ENCODE results near the gene CASK. TPM values are rescaled to one million over a fixed set of nuclear protein-coding genes. Genes with fewer than 3 reads are reported as not detected.

Gene CASK
- total and polyA plus RNA-seq, 2 donors from 2014 or later = 15.9 to 58.9 TPM

- Histone ChIP-seq H3K36me3 (ENCODE audit: control insufficient read depth in 2 of 3, insufficient read depth in 3 of 3, low read length in 3 of 3) (peaks cover 0 to 3% (median 0%) of the 10 kb centered on the region in 3 donors), H3K27me3 (ENCODE audit: control insufficient read depth, insufficient read depth, low read length) (peaks cover 4% of the 10 kb centered on the region), H3K4me3 (ENCODE audit: low read length in 3 of 3) (no peak overlapping the region), H3K4me1 (ENCODE audit: control insufficient read depth in 2 of 3, insufficient read depth in 2 of 3, low read depth in 1 of 3, low read length in 3 of 3) (peaks cover 0 to 14% (median 2%) of the 10 kb centered on the region in 3 donors), H3K9me3 (ENCODE audit: control insufficient read depth in 2 of 3, insufficient read depth in 1 of 3, low read length in 3 of 3) (no peaks in the 10 kb centered on the region), H3K9ac (ENCODE audit: low read length in 3 of 3) (no peak overlapping the region), H3K27ac (ENCODE audit: low read depth in 2 of 2, low read length in 2 of 2) (no peak overlapping the region)
- DNase-seq (no peak), FAIRE-seq (no peak)
- intact Hi-C loops (cut with DNase I) = no loop called here
- TF ChIP-seq CTCF (IDR thresholded peaks at IDR 0.05; ENCODE audit: borderline replicate concordance, extremely low read depth, insufficient read depth) = no peak
These were observed 261.8 kb downstream of the CASK start for GRCh38 chrX:41661366-41662095.

DNA sequence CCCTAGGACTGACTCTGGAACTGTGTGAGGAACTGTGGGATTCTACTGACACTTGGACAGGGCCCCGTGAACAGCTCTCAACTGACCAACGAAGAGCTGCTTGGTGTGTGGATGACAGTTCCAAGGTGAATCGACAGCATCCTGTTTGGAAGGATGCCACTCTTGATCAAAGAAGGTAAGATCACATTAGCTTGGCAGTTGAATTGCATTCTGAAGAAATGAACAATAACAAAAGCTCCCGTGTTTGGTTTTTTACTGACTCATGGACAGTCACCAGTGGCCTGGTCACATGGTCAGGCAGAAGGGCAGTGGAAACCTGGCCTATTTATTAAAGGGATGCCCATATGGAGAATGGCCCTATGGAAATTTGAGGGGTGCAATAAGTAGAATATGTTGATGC, 267.7 kb downstream of the CASK start:
- no peaks in the 10 kb centered on the region for H3K9me3 ChIP-seq (ENCODE audit: control insufficient read depth in 2 of 3, insufficient read depth in 1 of 3, low read length in 3 of 3)
- H3K4me1 ChIP-seq (ENCODE audit: control insufficient read depth in 2 of 3, insufficient read depth in 2 of 3, low read depth in 1 of 3, low read length in 3 of 3) = no peaks in the 10 kb centered on the region
- no peak for TF ChIP-seq CTCF (IDR thresholded peaks at IDR 0.05; ENCODE audit: borderline replicate concordance, extremely low read depth, insufficient read depth)
- no peak overlapping the region for H3K27ac ChIP-seq (ENCODE audit: low read depth in 2 of 2, low read length in 2 of 2)
- intact Hi-C loops (cut with DNase I) = no loop called here
- H3K9ac ChIP-seq (ENCODE audit: low read length in 3 of 3) = no peak overlapping the region
- DNase-seq = no peak
- peaks cover 0 to 3% (median 0%) of the 10 kb centered on the region in 3 donors for H3K36me3 ChIP-seq (ENCODE audit: control insufficient read depth in 2 of 3, insufficient read depth in 3 of 3, low read length in 3 of 3)
- H3K27me3 ChIP-seq (ENCODE audit: control insufficient read depth, insufficient read depth, low read length) = peaks cover 6% of the 10 kb centered on the region
- no peak for FAIRE-seq
- no peak overlapping the region for H3K4me3 ChIP-seq (ENCODE audit: low read length in 3 of 3)

GRCh38 chrX:41655101-41655500, 268.3 kb downstream of the CASK start:
- no peak for TF ChIP-seq CTCF (IDR thresholded peaks at IDR 0.05; ENCODE audit: borderline replicate concordance, extremely low read depth, insufficient read depth)
- H3K4me1 ChIP-seq (ENCODE audit: control insufficient read depth in 2 of 3, insufficient read depth in 2 of 3, low read depth in 1 of 3, low read length in 3 of 3) = no peaks in the 10 kb centered on the region
- intact Hi-C loops (cut with DNase I) = no loop called here
- no peak overlapping the region for H3K4me3 ChIP-seq (ENCODE audit: low read length in 3 of 3)
- peaks cover 0 to 3% (median 0%) of the 10 kb centered on the region in 3 donors for H3K36me3 ChIP-seq (ENCODE audit: control insufficient read depth in 2 of 3, insufficient read depth in 3 of 3, low read length in 3 of 3)
- H3K9me3 ChIP-seq (ENCODE audit: control insufficient read depth in 2 of 3, insufficient read depth in 1 of 3, low read length in 3 of 3) = no peaks in the 10 kb centered on the region
- no peak for FAIRE-seq
- H3K9ac ChIP-seq (ENCODE audit: low read length in 3 of 3) = no peak overlapping the region
- peaks cover 3% of the 10 kb centered on the region for H3K27me3 ChIP-seq (ENCODE audit: control insufficient read depth, insufficient read depth, low read length)
- no peak for DNase-seq
- no peak overlapping the region for H3K27ac ChIP-seq (ENCODE audit: low read depth in 2 of 2, low read length in 2 of 2)

Data from kidney (tissue), 14 donors.